ENCODE results near the gene KATNBL1. TPM values are rescaled to one million over a fixed set of nuclear protein-coding genes. Genes with fewer than 3 reads are reported as not detected.

KATNBL1 gene
- total RNA-seq, 1 experiment from 2014 or later: 46.1 TPM

- Histone ChIP-seq H3K4me3 (ENCODE audit: low read depth in 2 of 2, low read length in 2 of 2) (no peak overlapping the region), H3K27me3 (ENCODE audit: control insufficient read depth, insufficient read depth, low read length) (no peaks in the 10 kb centered on the region), H3K27ac (ENCODE audit: low read length) (no peak overlapping the region), H3K36me3 (ENCODE audit: control insufficient read depth, insufficient read depth, low read length) (0 out of 2 replicates have a peak, but pooled peaks cover 3% of the 10 kb centered on the region), H3K4me1 (ENCODE audit: control insufficient read depth, insufficient read depth, low read length) (no peaks in the 10 kb centered on the region), H3K9me3 (ENCODE audit: control insufficient read depth, insufficient read depth, low read depth, low read length) (no peaks in the 10 kb centered on the region)
- in situ Hi-C loops (cut with HindIII; ENCODE audit: low pct_unique_long_range_greater_than_20kb, low sequenced_read_pairs) (no loop called here), intact Hi-C loops (cut with micrococcal nuclease; ENCODE audit: unreplicated experiment) (no loop called here)
- TF ChIP-seq CTCF (IDR thresholded peaks at IDR 0.05) (no peak), SIN3A (IDR thresholded peaks at IDR 0.05; ENCODE audit: borderline replicate concordance, insufficient read depth, low read depth, low read length) (no peak), POLR2AphosphoS5 (IDR thresholded peaks at IDR 0.05; ENCODE audit: low read depth, low read length) (no peak), REST (IDR thresholded peaks at IDR 0.05; ENCODE audit: insufficient read depth in 1 of 2, low read depth in 2 of 2, low read length in 1 of 2) (no peak), TCF7L2 (IDR thresholded peaks at IDR 0.05; ENCODE audit: low read depth, low read length) (no peak)
- DNase-seq (ENCODE audit: low read depth, low spot score) (no peak), ATAC-seq (no peak)
- BruUV-seq (replicated peaks): no TSS peak
- CTCF ChIA-PET: no interaction called here
- POLR2A ChIA-PET: no interaction called here
Measured at GRCh38 chr15:34147371-34148140, 62.3 kb downstream of the KATNBL1 start.

- POLR2A ChIA-PET: no interaction called here
- no peak overlapping the region for H3K4me3 ChIP-seq (ENCODE audit: low read depth in 2 of 2, low read length in 2 of 2)
- H3K27ac ChIP-seq (ENCODE audit: low read length): no peak overlapping the region
- no peaks in the 10 kb centered on the region for H3K9me3 ChIP-seq (ENCODE audit: control insufficient read depth, insufficient read depth, low read depth, low read length)
- H3K36me3 ChIP-seq (ENCODE audit: control insufficient read depth, insufficient read depth, low read length): no peaks in the 10 kb centered on the region; the same call in 1 of the 2 replicates
- DNase-seq (ENCODE audit: low read depth, low spot score) (no peak), ATAC-seq (no peak)
- no peak for TF ChIP-seq REST (IDR thresholded peaks at IDR 0.05; ENCODE audit: insufficient read depth in 1 of 2, low read depth in 2 of 2, low read length in 1 of 2)
- TF ChIP-seq POLR2AphosphoS5 (IDR thresholded peaks at IDR 0.05; ENCODE audit: low read depth, low read length): no peak
- H3K27me3 ChIP-seq (ENCODE audit: control insufficient read depth, insufficient read depth, low read length): no peaks in the 10 kb centered on the region
- H3K4me1 ChIP-seq (ENCODE audit: control insufficient read depth, insufficient read depth, low read length): no peaks in the 10 kb centered on the region
- in situ Hi-C loops (cut with HindIII; ENCODE audit: low pct_unique_long_range_greater_than_20kb, low sequenced_read_pairs) (no loop called here), intact Hi-C loops (cut with micrococcal nuclease; ENCODE audit: unreplicated experiment) (no loop called here)
- CTCF ChIA-PET: no interaction called here
- no TSS peak for BruUV-seq (replicated peaks)
Measured at GRCh38 chr15:34133511-34133910, 76.4 kb downstream of the KATNBL1 start.

Data from Panc1 (cell line).